GM12865 (cell line): ENCODE measurements around the gene SENP8.
A peak's percentile ranks its signal among the peaks of the same experiment; 100 is the strongest.

Experiments used
- DNase-seq: peaks from one replicate; pipeline ENCODE4 v3.0.0; 2010; ENCODE audit warnings: low read depth
- H3K4me3 ChIP-seq: 2 replicates; pipeline ENCODE4 v1.5.1; 2011; ENCODE audit warnings: mild to moderate bottlenecking, low read depth, low read length, control low read depth
- CTCF ChIP-seq: IDR thresholded peaks from 2 replicates; pipeline ENCODE4 v1.5.1; 2011; ENCODE audit warnings: low read length, control low read depth, low read depth, inconsistent platforms; ENCODE audit not compliant: insufficient read depth; ENCODE audit errors: missing control alignments

The SENP8 gene

GRCh38 chr15:72147418-72147817 is 29.2 kb downstream of the SENP8 start:
- no peak for DNase-seq
- TF ChIP-seq CTCF = no peak
- H3K4me3 ChIP-seq = no peak overlapping the region

- H3K4me3 ChIP-seq = no peak overlapping the region
- no peak for TF ChIP-seq CTCF
- no peak for DNase-seq
Observed at GRCh38 chr15:72153269-72154000, 35.2 kb downstream of the SENP8 start.

- no peak overlapping the region for H3K4me3 ChIP-seq
- no peak for DNase-seq
- TF ChIP-seq CTCF = no peak
Observed at GRCh38 chr15:72154316-72154715, 36.1 kb downstream of the SENP8 start.

GRCh38 chr15:72155003-72155621 is 36.9 kb downstream of the SENP8 start:
- no peak overlapping the region for H3K4me3 ChIP-seq
- no peak for TF ChIP-seq CTCF
- DNase-seq = no peak

- peak overlapping the region; percentile 22; the same call in 1 of the 2 replicates for H3K4me3 ChIP-seq
- peak; percentile 84 for DNase-seq
- TF ChIP-seq CTCF = peak; percentile 97
Observed at GRCh38 chr15:72155635-72156616, 37.7 kb downstream of the SENP8 start.

- no peak overlapping the region for H3K4me3 ChIP-seq
- no peak for DNase-seq
- no peak for TF ChIP-seq CTCF
Observed at GRCh38 chr15:72156928-72157327, 38.7 kb downstream of the SENP8 start.
